ENCODE measurements around the gene BCAS3.

GRCh38 chr17:61411011-61411260, 733.3 kb downstream of the BCAS3 start:
- TF ChIP-seq CTCF (IDR thresholded peaks at IDR 0.05) (no peak), ZFX (IDR thresholded peaks at IDR 0.05; ENCODE audit: borderline replicate concordance) (no peak)
